IPS-20b (cell line): Measurements from ENCODE around the gene PVRIG.
"Not testable (repeated sequence)": the region's sequence is repeated elsewhere in the genome, so short reads cannot be mapped to it uniquely, and the experiment has no call there.

Experiments
- H3K27ac ChIP-seq: one replicate; pipeline ENCODE4 v1.5.1; 2013; ENCODE audit warnings: low read length
- H3K27me3 ChIP-seq: 2 replicates; pipeline ENCODE4 v1.6.1; 2013; ENCODE audit warnings: mild to moderate bottlenecking, low read length, inconsistent platforms; ENCODE audit not compliant: insufficient read depth
- H3K36me3 ChIP-seq: 2 replicates; pipeline ENCODE4 v1.6.1; 2013; ENCODE audit warnings: low read depth, mild to moderate bottlenecking, inconsistent platforms, low read length, moderate library complexity; ENCODE audit not compliant: insufficient read depth
- H3K4me1 ChIP-seq: 2 replicates; pipeline ENCODE4 v1.6.1; 2013; ENCODE audit warnings: mild to moderate bottlenecking, control low read depth, inconsistent platforms, low read length, moderate library complexity; ENCODE audit not compliant: insufficient read depth
- H3K4me3 ChIP-seq: 2 replicates; pipeline ENCODE4 v1.5.1; 2013; ENCODE audit warnings: mild to moderate bottlenecking, low read length, inconsistent platforms
- H3K9ac ChIP-seq: 2 replicates; pipeline ENCODE4 v1.6.1; 2013; ENCODE audit warnings: low read depth, mild to moderate bottlenecking, inconsistent platforms, low read length, moderate library complexity
- H3K9me3 ChIP-seq: 2 replicates; pipeline ENCODE4 v1.6.1; 2013; ENCODE audit warnings: mild to moderate bottlenecking, low read depth, low read length, inconsistent platforms; ENCODE audit not compliant: insufficient read depth

The PVRIG gene

DNA sequence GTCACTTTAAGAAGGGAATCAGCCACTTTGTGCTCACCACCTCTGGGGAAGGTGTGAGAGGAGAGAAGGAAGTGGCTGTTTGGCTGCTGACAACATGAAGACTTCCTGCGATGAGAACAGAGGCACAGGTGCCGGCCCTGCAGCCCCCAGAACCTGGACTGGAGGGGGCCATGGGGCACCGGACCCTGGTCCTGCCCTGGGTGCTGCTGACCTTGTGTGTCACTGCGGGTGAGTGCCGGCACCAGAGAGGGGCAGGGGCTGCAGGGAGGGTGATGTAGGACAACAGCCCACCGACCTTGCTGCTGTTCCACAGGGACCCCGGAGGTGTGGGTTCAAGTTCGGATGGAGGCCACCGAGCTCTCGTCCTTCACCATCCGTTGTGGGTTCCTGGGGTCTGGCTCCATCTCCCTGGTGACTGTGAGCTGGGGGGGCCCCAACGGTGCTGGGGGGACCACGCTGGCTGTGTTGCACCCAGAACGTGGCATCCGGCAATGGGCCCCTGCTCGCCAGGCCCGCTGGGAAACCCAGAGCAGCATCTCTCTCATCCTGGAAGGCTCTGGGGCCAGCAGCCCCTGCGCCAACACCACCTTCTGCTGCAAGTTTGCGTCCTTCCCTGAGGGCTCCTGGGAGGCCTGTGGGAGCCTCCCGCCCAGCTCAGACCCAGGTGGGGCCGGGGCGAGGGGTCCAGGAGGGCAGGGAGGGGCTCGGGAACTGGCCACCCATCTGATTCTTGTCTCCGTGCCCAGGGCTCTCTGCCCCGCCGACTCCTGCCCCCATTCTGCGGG lies at the start of gene PVRIG:
TSS of gene PVRIG (plus strand) at position 149 of the 785 bp plus-strand sequence. CDS start at position 171, 22 bp downstream.
- not testable (repeated sequence) for H3K4me1 ChIP-seq, H3K27me3 ChIP-seq, H3K9ac ChIP-seq, H3K36me3 ChIP-seq, H3K4me3 ChIP-seq, H3K9me3 ChIP-seq, H3K27ac ChIP-seq

DNA sequence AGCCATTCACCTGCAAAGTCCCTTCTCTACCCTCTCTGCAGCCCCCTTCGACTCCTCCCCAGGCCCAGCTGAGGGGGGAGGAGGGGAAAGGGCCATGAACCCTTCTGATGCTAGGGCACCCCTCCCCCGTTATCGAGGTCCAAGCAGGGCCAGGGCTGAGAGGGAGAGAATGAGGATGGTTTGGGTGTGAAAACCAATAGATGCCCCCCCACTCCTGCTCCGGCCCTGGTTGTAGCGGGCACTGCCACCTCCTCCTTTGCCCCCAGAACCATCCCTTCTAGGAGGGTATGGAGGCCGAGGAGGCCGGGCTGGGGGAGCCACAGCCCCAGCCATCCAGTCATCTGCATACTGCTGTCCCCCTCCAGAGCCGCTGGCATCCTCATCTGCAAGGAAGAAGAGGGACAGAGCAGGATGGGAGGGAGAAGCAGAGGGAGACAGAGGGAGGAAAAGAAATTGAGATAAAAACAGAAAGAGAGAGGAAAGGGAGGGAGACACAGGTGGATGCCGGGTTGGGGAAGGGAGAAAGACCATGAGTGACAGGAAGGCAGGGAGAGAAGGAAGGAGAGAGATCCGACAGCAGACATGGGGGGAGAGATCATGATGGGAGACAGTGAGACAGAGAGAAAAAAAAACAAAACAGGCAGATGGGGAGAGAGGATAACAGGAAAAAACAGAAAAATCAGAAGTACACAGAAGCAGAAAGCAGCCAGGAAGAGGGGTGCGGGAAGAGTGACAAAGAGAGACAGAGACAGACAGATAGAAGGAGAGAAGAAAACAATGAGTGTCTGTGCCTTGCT lies 49.5 kb upstream of the PVRIG start:
- H3K9me3 ChIP-seq: no peaks in the 10 kb centered on the region
- H3K27ac ChIP-seq: no peak overlapping the region
- peaks cover 22% of the 10 kb centered on the region; the same call in 1 of the 2 replicates for H3K36me3 ChIP-seq
- peaks cover 14% of the 10 kb centered on the region; the same call in 1 of the 2 replicates for H3K4me1 ChIP-seq
- peak overlapping the region; percentile 69; the same call in 1 of the 2 replicates for H3K4me3 ChIP-seq
- no peak overlapping the region for H3K9ac ChIP-seq
- H3K27me3 ChIP-seq: peaks cover 28% of the 10 kb centered on the region

DNA sequence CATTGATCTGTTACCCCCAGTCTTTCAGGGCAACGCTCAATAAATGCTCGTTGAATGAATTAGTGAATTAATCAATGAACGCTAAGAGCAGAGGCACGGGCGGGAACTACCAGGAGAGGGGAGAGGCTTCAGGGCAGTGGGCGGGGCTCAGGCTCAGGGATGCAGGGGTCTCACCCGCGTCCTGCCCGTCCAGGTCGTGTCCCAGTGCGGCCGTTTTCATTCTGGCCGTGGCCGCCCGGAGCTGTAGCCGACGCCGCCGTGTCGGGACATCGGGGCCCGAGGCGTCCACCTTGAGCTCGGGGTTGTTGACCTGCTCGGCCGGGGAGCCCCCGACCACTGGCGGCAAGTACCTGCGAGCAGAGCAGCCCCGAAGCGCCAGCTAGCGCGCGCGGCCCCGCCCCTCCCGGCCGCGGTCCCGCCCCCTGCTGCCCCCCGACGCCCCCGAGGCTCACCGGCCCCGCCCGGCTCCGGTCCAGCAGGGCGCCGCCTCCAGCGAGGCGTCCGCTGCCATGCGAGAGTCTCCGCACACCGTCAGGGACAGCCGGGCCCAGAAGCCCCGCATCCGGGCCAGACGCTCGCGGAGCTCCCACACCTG lies 48.6 kb upstream of the PVRIG start:
- Histone ChIP-seq H3K9ac (no peak overlapping the region; the same call in 1 of the 2 replicates), H3K27ac (no peak overlapping the region), H3K4me1 (peaks cover 14% of the 10 kb centered on the region; the same call in 1 of the 2 replicates), H3K9me3 (no peaks in the 10 kb centered on the region), H3K27me3 (peaks cover 25% of the 10 kb centered on the region), H3K4me3 (peak overlapping the region; percentile 69; the same call in 1 of the 2 replicates), H3K36me3 (peaks cover 24% of the 10 kb centered on the region; the same call in 1 of the 2 replicates)

DNA sequence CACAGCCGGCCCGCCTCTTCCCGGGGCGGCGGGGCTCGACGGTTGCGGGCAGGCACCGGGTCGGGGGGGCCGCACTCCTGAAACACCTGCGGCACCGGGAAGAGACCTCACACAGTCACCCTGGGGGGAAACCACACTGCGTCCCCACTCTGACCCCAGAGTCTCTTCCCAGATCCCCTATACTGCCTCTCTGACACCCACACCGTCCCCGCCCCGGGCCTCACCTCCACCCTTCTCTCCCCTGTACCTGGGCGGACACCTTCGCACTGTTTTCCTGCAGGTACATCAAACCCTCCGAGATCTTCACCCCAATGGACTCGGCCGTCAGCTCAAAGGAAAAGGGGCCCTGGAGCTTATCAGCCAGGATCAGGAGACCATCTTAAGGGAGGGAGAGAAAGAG lies 47.9 kb upstream of the PVRIG start:
- no peak overlapping the region for H3K27ac ChIP-seq
- peaks cover 18% of the 10 kb centered on the region for H3K27me3 ChIP-seq
- peaks cover 24% of the 10 kb centered on the region; the same call in 1 of the 2 replicates for H3K36me3 ChIP-seq
- peak overlapping the region; percentile 69 for H3K4me3 ChIP-seq
- peak overlapping the region; percentile 16; the same call in 1 of the 2 replicates for H3K9ac ChIP-seq
- H3K9me3 ChIP-seq: no peaks in the 10 kb centered on the region
- H3K4me1 ChIP-seq: peaks cover 16% of the 10 kb centered on the region; the same call in 1 of the 2 replicates

DNA sequence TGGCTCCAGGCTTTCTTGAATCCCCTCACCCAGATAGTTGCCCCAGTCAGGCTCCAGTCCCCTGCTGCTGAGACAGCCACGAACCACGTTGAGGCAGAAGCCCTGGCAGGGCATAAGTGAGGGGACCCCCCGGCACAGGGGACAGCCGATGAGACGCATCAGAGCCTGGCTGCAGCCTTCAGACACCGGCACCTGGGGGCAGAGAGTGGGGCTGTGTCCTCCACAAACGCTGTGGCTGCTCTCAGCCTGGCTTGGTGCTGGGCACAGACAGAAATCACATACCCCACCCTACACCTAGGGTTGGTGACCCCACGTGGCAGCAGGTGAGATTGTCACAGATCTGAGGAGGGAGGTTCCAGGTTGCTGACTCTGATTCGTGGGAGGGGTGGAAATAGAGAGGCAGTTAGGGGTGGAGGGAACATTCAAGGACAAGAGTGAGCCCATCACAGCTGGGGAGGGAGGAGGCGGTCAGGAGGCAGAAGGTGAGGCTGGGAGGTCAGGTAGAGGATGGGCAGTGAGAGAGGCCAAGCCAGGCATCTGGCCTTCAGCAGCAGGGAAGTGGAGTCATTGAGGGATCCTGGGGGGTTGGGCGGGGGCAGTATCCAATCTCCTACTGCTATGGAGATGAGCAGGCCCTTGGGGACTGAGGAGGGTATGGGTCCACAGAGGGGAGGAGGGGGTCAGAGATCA lies 45.8 kb upstream of the PVRIG start:
- no peak overlapping the region for H3K4me3 ChIP-seq
- no peak overlapping the region for H3K9ac ChIP-seq
- no peak overlapping the region for H3K27ac ChIP-seq
- no peaks in the 10 kb centered on the region for H3K9me3 ChIP-seq
- peaks cover 13% of the 10 kb centered on the region; the same call in 1 of the 2 replicates for H3K4me1 ChIP-seq
- H3K27me3 ChIP-seq: peaks cover 13% of the 10 kb centered on the region
- peaks cover 24% of the 10 kb centered on the region; the same call in 1 of the 2 replicates for H3K36me3 ChIP-seq

DNA sequence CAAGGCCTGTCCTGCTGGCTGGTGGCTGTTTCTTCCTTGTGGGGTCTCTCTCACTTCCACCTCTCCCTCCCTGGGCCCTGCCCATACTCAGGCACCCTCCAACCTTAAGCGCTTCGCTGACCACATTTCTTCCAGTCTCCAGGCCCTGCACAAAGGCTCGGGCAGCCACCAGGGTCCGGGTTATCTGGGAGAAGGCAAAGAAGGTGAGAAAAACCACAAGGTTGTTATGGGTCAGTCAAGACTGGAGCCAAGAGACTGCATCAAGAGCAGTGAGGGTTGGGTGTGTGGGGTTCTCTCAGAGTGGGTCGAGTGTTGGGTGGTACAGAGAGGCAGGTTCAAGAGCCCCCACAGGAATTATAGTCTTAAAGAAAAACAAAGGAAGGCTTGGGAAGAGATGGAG lies 45.2 kb upstream of the PVRIG start:
- H3K27ac ChIP-seq: no peak overlapping the region
- no peak overlapping the region for H3K4me3 ChIP-seq
- H3K9ac ChIP-seq: no peak overlapping the region
- peaks cover 24% of the 10 kb centered on the region; the same call in 1 of the 2 replicates for H3K36me3 ChIP-seq
- H3K9me3 ChIP-seq: no peaks in the 10 kb centered on the region
- peaks cover 13% of the 10 kb centered on the region; the same call in 1 of the 2 replicates for H3K4me1 ChIP-seq
- peaks cover 13% of the 10 kb centered on the region for H3K27me3 ChIP-seq

DNA sequence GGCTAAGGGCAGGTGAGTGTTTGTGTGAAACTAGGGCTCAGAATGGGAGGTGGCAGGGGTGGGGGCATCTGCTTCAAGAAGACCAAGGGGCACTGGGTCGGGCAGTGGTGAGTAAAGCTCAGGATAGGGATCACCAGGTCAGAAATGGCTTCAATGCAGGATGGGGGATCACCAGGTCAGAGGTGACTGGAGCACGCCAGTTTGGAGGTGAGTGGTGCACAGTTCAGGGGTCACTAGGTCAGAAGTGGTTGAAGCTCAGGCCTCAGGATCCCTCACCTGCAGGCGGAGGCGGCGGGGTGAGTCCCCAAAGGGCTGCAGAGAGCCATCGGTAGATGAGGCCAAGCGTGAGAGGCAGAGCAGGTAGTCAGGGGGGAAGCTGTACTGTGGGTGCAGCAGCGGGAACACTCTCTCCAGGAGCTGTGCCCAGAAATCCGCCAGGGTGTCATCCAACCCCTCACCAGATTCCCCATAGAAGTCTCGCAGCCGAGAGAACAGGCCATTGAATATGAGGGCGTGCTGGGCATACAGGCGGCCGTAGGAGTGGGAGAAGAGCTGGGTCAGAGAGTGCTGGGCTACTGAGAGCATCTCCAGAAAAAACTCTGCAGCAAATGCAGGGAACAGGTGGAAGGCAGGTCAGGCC lies 44.3 kb upstream of the PVRIG start:
- H3K27me3 ChIP-seq: peaks cover 13% of the 10 kb centered on the region
- no peak overlapping the region for H3K4me3 ChIP-seq
- no peaks in the 10 kb centered on the region for H3K9me3 ChIP-seq
- no peak overlapping the region for H3K9ac ChIP-seq
- H3K27ac ChIP-seq: no peak overlapping the region
- peaks cover 24% of the 10 kb centered on the region; the same call in 1 of the 2 replicates for H3K36me3 ChIP-seq
- H3K4me1 ChIP-seq: peaks cover 8% of the 10 kb centered on the region; the same call in 1 of the 2 replicates

DNA sequence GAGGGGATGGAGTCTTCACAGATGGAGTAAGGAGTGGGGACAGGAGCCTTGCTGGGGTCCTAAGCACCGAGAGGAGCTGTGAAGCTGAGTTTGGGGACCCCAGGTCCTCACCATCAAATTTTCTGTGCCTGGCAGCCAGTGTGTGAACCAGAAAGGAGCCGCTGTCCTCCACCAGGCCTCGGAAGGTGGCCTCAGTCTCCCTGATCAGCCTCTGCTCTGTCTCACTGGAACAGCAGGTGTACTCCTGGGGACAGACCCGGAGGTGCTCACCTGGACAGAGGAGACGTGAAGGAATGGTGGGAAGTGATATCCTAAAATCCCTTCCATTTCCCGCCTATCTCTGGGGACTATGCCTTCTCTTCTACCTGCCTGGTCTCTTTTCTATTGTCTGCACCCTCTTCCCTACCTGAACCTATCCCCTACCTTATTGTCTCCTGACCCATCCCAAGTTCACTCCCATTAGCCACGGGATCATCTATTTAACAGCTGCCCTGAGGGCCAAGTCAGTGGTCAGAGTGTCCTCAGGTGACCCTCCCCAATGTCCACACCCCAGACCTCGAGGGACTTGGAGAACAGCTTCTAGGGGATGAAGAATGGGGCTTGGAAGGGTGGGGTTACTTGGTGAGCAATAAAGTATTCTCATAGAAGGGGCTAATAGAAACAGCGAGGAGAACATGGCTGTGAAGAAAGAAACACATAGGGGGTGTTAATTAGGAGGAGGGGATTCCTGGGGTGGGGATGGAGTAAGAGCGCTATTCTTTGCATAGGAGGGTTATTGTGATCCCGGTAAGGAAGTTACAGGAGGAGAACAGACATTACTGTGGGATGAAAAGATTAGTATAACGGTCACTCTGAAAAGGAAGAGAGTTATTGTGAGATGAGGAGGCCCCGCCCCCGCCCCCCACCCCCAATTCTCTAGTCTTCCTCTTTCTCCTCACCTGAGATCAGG lies 43.4 kb upstream of the PVRIG start:
- Histone ChIP-seq H3K9ac (peak overlapping the region; percentile 98; the same call in 1 of the 2 replicates), H3K27me3 (peaks cover 13% of the 10 kb centered on the region), H3K27ac (no peak overlapping the region), H3K36me3 (peaks cover 24% of the 10 kb centered on the region; the same call in 1 of the 2 replicates), H3K9me3 (no peaks in the 10 kb centered on the region), H3K4me3 (peak overlapping the region; percentile 98), H3K4me1 (peaks cover 5% of the 10 kb centered on the region; the same call in 1 of the 2 replicates)

DNA sequence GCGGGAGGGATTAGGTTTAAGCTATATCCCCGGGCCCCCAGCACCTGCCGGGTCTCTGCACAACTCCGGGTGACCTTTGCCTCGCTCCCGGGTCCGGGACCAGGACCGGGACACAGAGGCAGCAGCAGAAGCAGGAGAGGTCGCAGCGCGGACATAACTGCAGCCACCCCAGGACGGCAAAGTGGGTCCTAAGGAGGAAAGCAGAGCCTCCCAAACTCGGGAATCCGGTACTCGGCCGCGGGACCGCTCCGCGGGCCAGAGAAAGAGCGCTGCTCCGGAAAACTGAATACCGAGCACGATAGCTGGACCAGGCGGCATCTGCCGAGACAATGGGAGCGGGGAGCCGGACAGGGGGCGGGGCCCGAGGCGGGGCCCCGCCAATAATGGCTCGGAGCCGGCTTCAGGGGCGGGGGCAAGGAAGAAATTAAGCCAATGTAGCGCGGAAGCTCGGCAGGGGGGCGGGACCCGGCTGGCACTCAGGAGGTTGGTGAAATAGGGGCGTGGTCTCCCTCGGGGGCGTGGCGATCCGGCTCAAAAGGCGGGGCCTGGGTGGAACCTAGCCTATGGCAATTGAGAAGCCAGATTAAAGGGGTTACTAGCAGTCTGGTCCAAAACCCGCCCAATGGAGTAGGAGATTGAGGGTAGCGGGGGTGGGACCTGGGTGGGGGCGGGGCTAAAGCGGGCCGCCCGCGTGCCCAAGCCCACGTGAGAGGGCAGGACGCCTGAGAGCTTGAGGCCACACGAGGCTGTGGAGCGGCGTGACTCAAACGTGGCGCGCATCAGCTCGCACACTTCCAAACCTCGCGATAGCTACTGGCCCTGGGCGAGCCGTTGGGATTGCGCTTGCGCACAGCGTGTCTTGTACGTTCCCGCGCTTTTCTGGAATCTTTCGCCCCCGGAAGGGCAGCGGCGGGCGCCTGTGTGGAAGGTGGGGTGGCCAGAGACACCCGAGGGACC lies 42.4 kb upstream of the PVRIG start, which contains the start of the genes GPC2 and STAG3:
TSS of gene GPC2 (minus strand) at position 337 of the 957 bp plus-strand sequence. CDS start at position 155, 182 bp downstream.
TSS of gene STAG3 (plus strand) at position 874 of the 957 bp plus-strand sequence. CDS start 2,639 bp downstream, outside the sequence.
- peaks cover 6% of the 10 kb centered on the region; the same call in 1 of the 2 replicates for H3K4me1 ChIP-seq
- H3K9ac ChIP-seq: peak within 1 kb of the TSS; percentile 98
- H3K9me3 ChIP-seq: no peaks in the 10 kb centered on the region
- no peak within 1 kb of the TSS for H3K27ac ChIP-seq
- H3K4me3 ChIP-seq: peak within 1 kb of the TSS; percentile 98
- peaks cover 10% of the 10 kb centered on the region; the same call in 1 of the 2 replicates for H3K27me3 ChIP-seq
- H3K36me3 ChIP-seq: peaks cover 24% of the 10 kb centered on the region; the same call in 1 of the 2 replicates
